A549 (cell line): ENCODE data around the gene ZNF732. TPM values are rescaled to one million over a fixed set of nuclear protein-coding genes. Genes with fewer than 3 reads are reported as not detected.

Experiments
- ATAC-seq, 2 experiments: fragments of 200-7000 bp in 1 of 2; fragments of >200 bp in 1 of 2; cut with Nextera tagmentation in 1 of 2; cut with Tn5 transposase in 1 of 2; 3 replicates each; pipeline versions ENCODE4 v1.8.0 to v1.9.1; 2018 to 2020; ENCODE audit warnings: mild to moderate bottlenecking in 1 of 2, moderate library complexity in 1 of 2
- CTCF ChIA-PET: fragments of 300-600 bp; sonication (Branson Sonifier 250); formaldehyde crosslinking; extraction: SDS; loops from one replicate; lab custom pipeline; 2021; ENCODE audit warnings: antibody characterized with exemption, inconsistent platforms; lab: Yijun Ruan, JAX
- POLR2A ChIA-PET: fragments of 350-600 bp; formaldehyde crosslinking; extraction: SDS; loops from one replicate; lab custom pipeline; 2021; ENCODE audit warnings: antibody characterized with exemption, inconsistent platforms; lab: Yijun Ruan, JAX
- DNase-seq, 2 experiments: peaks; one replicate each; pipeline versions ENCODE4 v3.0.0 to v3.0.0-alpha.2; 2011 to 2016; ENCODE audit warnings: low read depth in 1 of 2, low spot score in 1 of 2
- FAIRE-seq: peaks from 2 replicates; lab custom pipeline; 2011; peaks lifted over from hg19 to GRCh38; lab: Jason Lieb, UNC
- H3K27ac ChIP-seq, 2 experiments: fragments of >200 bp; sonication (Bioruptor Twin); formaldehyde crosslinking; 3 replicates each; pipeline ENCODE4 v1.5.1; 2016 to 2017
- H3K4me1 ChIP-seq: fragments of >200 bp; sonication (Bioruptor Twin); formaldehyde crosslinking; 3 replicates; pipeline ENCODE4 v1.6.1; 2016
- H3K4me2 ChIP-seq: fragments of >200 bp; sonication (Bioruptor Twin); formaldehyde crosslinking; 3 replicates; pipeline ENCODE4 v1.6.1; 2016
- H3K4me3 ChIP-seq: fragments of >200 bp; sonication (Bioruptor Twin); formaldehyde crosslinking; 3 replicates; pipeline ENCODE4 v1.5.1; 2016
- H3K9me3 ChIP-seq: fragments of >200 bp; sonication (Bioruptor Twin); formaldehyde crosslinking; 3 replicates; pipeline ENCODE4 v1.6.1; 2016
- CBX8 ChIP-seq: fragments of 200-600 bp; sonication (generic); IDR thresholded peaks from 2 replicates; pipeline ENCODE4 v1.6.1; 2016
- CTCF ChIP-seq: fragments of >200 bp; sonication (Bioruptor Twin); formaldehyde crosslinking; IDR thresholded peaks from 3 replicates; pipeline ENCODE4 v1.5.1; 2016
- ELK1 ChIP-seq: fragments of 150-350 bp; IDR thresholded peaks from 2 replicates; pipeline ENCODE4 v1.6.1; 2014; ENCODE audit warnings: low read depth, mild to moderate bottlenecking, low read length
- FOSB ChIP-seq: fragments of 250-450 bp; sonication (Bioruptor Pico); IDR thresholded peaks from 2 replicates; pipeline ENCODE4 v1.5.0; 2020; ENCODE audit warnings: mild to moderate bottlenecking, moderate library complexity
- HEYL ChIP-seq: fragments of 250-450 bp; sonication (Bioruptor Pico); IDR thresholded peaks from 2 replicates; pipeline ENCODE4 v1.8.0; 2021; ENCODE audit warnings: mild to moderate bottlenecking, moderate library complexity
- HOXB5 ChIP-seq: fragments of 250-450 bp; sonication (Bioruptor Pico); IDR thresholded peaks from 2 replicates; pipeline ENCODE4 v1.5.0; 2020; ENCODE audit warnings: mild to moderate bottlenecking, moderate library complexity
- JUN ChIP-seq, 2 experiments: fragments of >200 bp; sonication (Bioruptor Twin); formaldehyde crosslinking; IDR thresholded peaks; 2 replicates in 1 of 2; 3 replicates in 1 of 2; pipeline ENCODE4 v1.6.1; 2016 to 2017
- MAFK ChIP-seq: fragments of 450-650 bp; IDR thresholded peaks from 2 replicates; pipeline ENCODE4 v1.6.1; 2014; ENCODE audit not compliant: partially characterized antibody
- MAZ ChIP-seq: fragments of 150-350 bp; IDR thresholded peaks from 2 replicates; pipeline ENCODE4 v1.6.1; 2014; ENCODE audit warnings: antibody characterized with exemption, low read depth, low read length, borderline replicate concordance
- MYC ChIP-seq: IDR thresholded peaks from 2 replicates; pipeline ENCODE4 v1.6.1; 2012; ENCODE audit warnings: mild to moderate bottlenecking, inconsistent platforms, low read length, improper control_type of control experiment, borderline replicate concordance
- NPAS2 ChIP-seq: fragments of 250-450 bp; sonication (Bioruptor Pico); IDR thresholded peaks from 2 replicates; pipeline ENCODE4 v1.8.0; 2022; ENCODE audit warnings: mild to moderate bottlenecking, moderate library complexity, borderline replicate concordance
- POLR2A ChIP-seq: IDR thresholded peaks from 2 replicates; pipeline ENCODE4 v1.6.1; 2012; ENCODE audit warnings: mild to moderate bottlenecking, low read length
- RAD21 ChIP-seq, 2 experiments: fragments of >200 bp in 1 of 2; sonication (Bioruptor Twin) in 1 of 2; formaldehyde crosslinking in 1 of 2; IDR thresholded peaks in 1 of 2; conservative IDR thresholded peaks in 1 of 2; 2 replicates in 1 of 2; 3 replicates in 1 of 2; pipeline ENCODE4 v1.6.1; 2012 to 2018; ENCODE audit warnings: inconsistent platforms in 1 of 2
- RARB ChIP-seq: fragments of 250-450 bp; sonication (Bioruptor Pico); IDR thresholded peaks from 2 replicates; pipeline ENCODE4 v1.8.0; 2021; ENCODE audit warnings: mild to moderate bottlenecking, moderate library complexity
- TP53 ChIP-seq: fragments of 250-450 bp; sonication (Bioruptor Pico); IDR thresholded peaks from 2 replicates; pipeline ENCODE4 v1.5.0; 2021; ENCODE audit warnings: mild to moderate bottlenecking, moderate library complexity
- ZC3H11A ChIP-seq: fragments of 450-650 bp; IDR thresholded peaks from 2 replicates; pipeline ENCODE4 v1.6.1; 2014; ENCODE audit warnings: antibody characterized with exemption, mild to moderate bottlenecking
- ZFP36 ChIP-seq: fragments of 450-650 bp; IDR thresholded peaks from 2 replicates; pipeline ENCODE4 v1.6.1; 2014; ENCODE audit warnings: borderline replicate concordance; ENCODE audit not compliant: partially characterized antibody
- WGBS: methylation state at CpG from one replicate; pipeline ENCODE4 v1.1.6; 2017; ENCODE audit errors: missing lambda C conversion rate; 5-methylcytosine and 5-hydroxymethylcytosine counted together
- polyA plus RNA-seq, 4 experiments: library from polyadenylated mRNA; depleted of rRNA in 3 of 4; stranded (reverse); fragments of >200 nt; fragmentation: RNase III in 1 of 4; extraction: RNeasy Plus Mini Kit Qiagen cat#74134 plus additional on column Dnase treatment in 1 of 4; gene quantifications; 2 replicates in 3 of 4; 3 replicates in 1 of 4; pipeline ENCODE4 v1.2.3, GENCODE V29; 2011 to 2017

ZNF732 gene
- polyA plus RNA-seq, 2 of the 4 experiments (the other 2 are of a cell fraction): not detected

GRCh38 chr4:302381-302780 lies 2.9 kb downstream of the ZNF732 start:
- no peak overlapping the region for H3K4me3 ChIP-seq
- TF ChIP-seq ELK1 (no peak), FOSB (CRISPR knock-in tag) (no peak), POLR2A (no peak), HEYL (CRISPR knock-in tag) (no peak), HOXB5 (CRISPR knock-in tag) (no peak), MAZ (no peak), RARB (no peak)
- TF ChIP-seq, all 56 proteins: peak for 0
- FAIRE-seq (no peak), DNase-seq (no peak), ATAC-seq (no peak)
- POLR2A ChIA-PET: no interaction called here
- no peak overlapping the region for H3K27ac ChIP-seq
- no peaks in the 10 kb centered on the region for H3K4me1 ChIP-seq
- CTCF ChIA-PET: no interaction called here
- no peaks in the 10 kb centered on the region; the same call in 2 of the 3 replicates for H3K9me3 ChIP-seq
- no peak overlapping the region for H3K4me2 ChIP-seq
- WGBS: 34% methylated on average over 4 of the region's 4 CpGs

GRCh38 chr4:294732-295131 lies 10.5 kb downstream of the ZNF732 start:
- 10% methylated on average over 3 of the region's 3 CpGs for WGBS
- POLR2A ChIA-PET: no interaction called here
- H3K4me2 ChIP-seq: no peak overlapping the region
- peaks cover 5% of the 10 kb centered on the region; the same call in 2 of the 3 replicates for H3K9me3 ChIP-seq
- no peaks in the 10 kb centered on the region for H3K4me1 ChIP-seq
- peak; percentile 38 for TF ChIP-seq MAFK
- TF ChIP-seq MYC: no peak
- TF ChIP-seq, all 56 proteins: peak for 1
- H3K27ac ChIP-seq: no peak overlapping the region
- CTCF ChIA-PET: no interaction called here
- H3K4me3 ChIP-seq: no peak overlapping the region
- no peak for ATAC-seq
- FAIRE-seq: no peak
- DNase-seq: no peak

- Histone ChIP-seq H3K4me2 (no peak overlapping the region), H3K4me3 (no peak overlapping the region), H3K4me1 (no peaks in the 10 kb centered on the region), H3K27ac (no peak overlapping the region), H3K9me3 (peaks cover 5% of the 10 kb centered on the region; the same call in 1 of the 3 replicates)
- ATAC-seq (no peak), FAIRE-seq (no peak), DNase-seq (no peak)
- TF ChIP-seq TP53 (no peak), CBX8 (no peak), RAD21 (conservative IDR thresholded peaks at IDR 0.05 in 1 of 2, IDR thresholded peaks at IDR 0.05 in 1 of 2) (no peak), NPAS2 (no peak), JUN (IDR thresholded peaks at IDR 0.05) (no peak), ZC3H11A (no peak), ZFP36 (no peak), HOXB5 (CRISPR knock-in tag) (no peak), CTCF (no peak)
- ChIA-PET CTCF (no interaction called here), POLR2A (no interaction called here)
- 13% methylated on average over 2 of the region's 2 CpGs for WGBS
Measured at GRCh38 chr4:288891-289290, 16.4 kb downstream of the ZNF732 start.

GRCh38 chr4:273309-274017 lies 31.8 kb downstream of the ZNF732 start:
- Histone ChIP-seq H3K4me1 (no peaks in the 10 kb centered on the region), H3K27ac (no peak overlapping the region), H3K9me3 (peaks cover 34% of the 10 kb centered on the region; the same call in 2 of the 3 replicates), H3K4me3 (no peak overlapping the region)
- ATAC-seq (no peak), FAIRE-seq (no peak)
- ChIA-PET CTCF (no interaction called here), POLR2A (no interaction called here)
- 9% methylated on average over 5 of the region's 5 CpGs for WGBS
- peak; percentile 92 for TF ChIP-seq MAFK
- TF ChIP-seq RAD21 (conservative IDR thresholded peaks at IDR 0.05 in 1 of 2, IDR thresholded peaks at IDR 0.05 in 1 of 2): no peak
- TF ChIP-seq, all 56 proteins: peak for 1
- DNase-seq: no peak
- H3K4me2 ChIP-seq: no peak overlapping the region
